Panc1 (cell line): ENCODE results near the gene METAP1. TPM values are rescaled to one million over a fixed set of nuclear protein-coding genes. Genes with fewer than 3 reads are reported as not detected.

Experiments used
- ATAC-seq: fragments of 200-7000 bp; cut with Tn5 transposase; 2 replicates; pipeline ENCODE4 v1.9.1; 2020; ENCODE audit warnings: mild to moderate bottlenecking, moderate library complexity
- BruUV-seq: library from RNA; stranded (reverse); fragments of 400-500 nt; replicated peaks from 2 replicates; lab custom pipeline; 2021; lab: Mats Ljungman, UMichigan
- CTCF ChIA-PET: fragments of 300-600 bp; sonication (Branson Sonifier 250); formaldehyde crosslinking; loops from one replicate; lab custom pipeline; 2022; ENCODE audit warnings: antibody characterized with exemption; lab: Charles Lee
- POLR2A ChIA-PET: fragments of 300-600 bp; sonication (Branson Sonifier 250); formaldehyde crosslinking; loops from one replicate; lab custom pipeline; 2022; ENCODE audit warnings: antibody characterized with exemption; lab: Charles Lee
- DNase-seq: peaks from one replicate; pipeline ENCODE4 v3.0.0-alpha.2; 2010; ENCODE audit warnings: low read depth, low spot score
- H3K27ac ChIP-seq: 2 replicates; pipeline ENCODE4 v1.5.1; 2011; ENCODE audit warnings: mild to moderate bottlenecking, low read length, inconsistent platforms
- H3K27me3 ChIP-seq: fragments of 200-500 bp; sonication (Bioruptor generic); 2 replicates; pipeline ENCODE4 v1.6.0; 2014; ENCODE audit warnings: low read length, inconsistent platforms; ENCODE audit not compliant: control insufficient read depth, insufficient read depth
- H3K36me3 ChIP-seq: fragments of 200-500 bp; sonication (Bioruptor generic); 2 replicates; pipeline ENCODE4 v1.5.1; 2014; ENCODE audit warnings: inconsistent platforms, mild to moderate bottlenecking, low read length, moderate library complexity; ENCODE audit not compliant: control insufficient read depth, insufficient read depth
- H3K4me1 ChIP-seq: 2 replicates; pipeline ENCODE4 v1.5.1; 2011; ENCODE audit warnings: inconsistent platforms, mild to moderate bottlenecking, low read length, moderate library complexity; ENCODE audit not compliant: control insufficient read depth, insufficient read depth
- H3K4me3 ChIP-seq, 2 experiments: 2 replicates each; pipeline ENCODE4 v1.5.1; 2011 to 2012; ENCODE audit warnings: low read depth in 2 of 2, low read length in 2 of 2, mild to moderate bottlenecking in 2 of 2, inconsistent platforms in 1 of 2, moderate library complexity in 1 of 2
- H3K9me3 ChIP-seq: fragments of 200-500 bp; sonication (Bioruptor generic); 2 replicates; pipeline ENCODE4 v1.5.1; 2014; ENCODE audit warnings: low read depth, mild to moderate bottlenecking, inconsistent platforms, low read length, moderate library complexity; ENCODE audit not compliant: control insufficient read depth, insufficient read depth
- POLR2AphosphoS5 ChIP-seq: IDR thresholded peaks from 2 replicates; pipeline ENCODE4 v1.6.1; 2012; ENCODE audit warnings: mild to moderate bottlenecking, low read depth, low read length, moderate library complexity
- REST ChIP-seq, 2 experiments: IDR thresholded peaks; 2 replicates each; pipeline ENCODE4 v1.6.1; 2011 to 2012; ENCODE audit warnings: low read depth in 2 of 2, control low read depth in 1 of 2, low read length in 1 of 2, mild to moderate bottlenecking in 1 of 2, moderate library complexity in 1 of 2; ENCODE audit not compliant: insufficient read depth in 1 of 2
- SIN3A ChIP-seq: IDR thresholded peaks from 2 replicates; pipeline ENCODE4 v1.6.1; 2012; ENCODE audit warnings: low read depth, mild to moderate bottlenecking, low read length, moderate library complexity, borderline replicate concordance; ENCODE audit not compliant: insufficient read depth
- TCF7L2 ChIP-seq: IDR thresholded peaks from 2 replicates; pipeline ENCODE4 v1.6.1; 2011; ENCODE audit warnings: mild to moderate bottlenecking, low read depth, low read length, inconsistent platforms
- in situ Hi-C: cut with HindIII; loops from 2 replicates; pipeline ENCODE4 v1.10.0; 2016; ENCODE audit warnings: low sequenced_read_pairs, low pct_unique_long_range_greater_than_20kb
- intact Hi-C: fragments of 100-400 bp; cut with micrococcal nuclease; formaldehyde crosslinking; loops from one replicate; pipeline ENCODE4 v1.10.0; 2022; ENCODE audit not compliant: unreplicated experiment
- total RNA-seq: library from RNA; stranded (reverse); gene quantifications from one replicate; pipeline ENCODE4 v1.2.1, GENCODE V29; 2021; ENCODE audit not compliant: unreplicated experiment
- TF ChIP-seq, protein P1 (sequence below): fragments of 450-650 bp; IDR thresholded peaks from 2 replicates; pipeline ENCODE4 v1.5.1; 2017; ENCODE audit warnings: mild to moderate bottlenecking

METAP1 gene
- total RNA-seq, 1 experiment from 2014 or later = 51.9 TPM

GRCh38 chr4:98996765-98997068 is 1.2 kb downstream of the METAP1 start:
- CTCF ChIA-PET = no interaction called here
- BruUV-seq = no TSS peak
- intact Hi-C loops = loop anchor here (5.0 kb wide), 1 partner anchor 61 kb away; no protein-coding TSS in a partner anchor

DNA sequence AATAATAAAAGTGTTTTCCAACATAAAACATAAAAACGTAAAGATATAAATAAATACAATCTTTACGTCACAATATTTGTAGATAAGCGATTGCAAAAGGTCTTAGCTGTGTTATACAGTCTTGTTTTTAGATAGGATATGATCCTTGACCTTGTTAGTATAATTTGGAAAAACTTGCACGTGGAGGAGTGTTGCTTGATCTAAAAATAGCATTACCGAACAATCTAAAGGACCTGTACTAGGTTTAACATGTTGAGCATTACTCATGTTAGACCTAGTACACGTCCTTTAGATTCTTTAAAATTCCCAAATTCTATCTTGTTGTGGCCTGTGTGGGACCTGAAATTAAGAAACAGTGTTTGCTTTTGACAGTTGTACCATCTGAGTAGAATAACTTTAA is 1.6 kb downstream of the METAP1 start:
- no peak for TF ChIP-seq SIN3A
- TF ChIP-seq REST (IDR thresholded peaks at IDR 0.05; ENCODE audit: insufficient read depth in 1 of 2, low read depth in 2 of 2, low read length in 1 of 2) = no peak
- TF ChIP-seq, protein P1, sequence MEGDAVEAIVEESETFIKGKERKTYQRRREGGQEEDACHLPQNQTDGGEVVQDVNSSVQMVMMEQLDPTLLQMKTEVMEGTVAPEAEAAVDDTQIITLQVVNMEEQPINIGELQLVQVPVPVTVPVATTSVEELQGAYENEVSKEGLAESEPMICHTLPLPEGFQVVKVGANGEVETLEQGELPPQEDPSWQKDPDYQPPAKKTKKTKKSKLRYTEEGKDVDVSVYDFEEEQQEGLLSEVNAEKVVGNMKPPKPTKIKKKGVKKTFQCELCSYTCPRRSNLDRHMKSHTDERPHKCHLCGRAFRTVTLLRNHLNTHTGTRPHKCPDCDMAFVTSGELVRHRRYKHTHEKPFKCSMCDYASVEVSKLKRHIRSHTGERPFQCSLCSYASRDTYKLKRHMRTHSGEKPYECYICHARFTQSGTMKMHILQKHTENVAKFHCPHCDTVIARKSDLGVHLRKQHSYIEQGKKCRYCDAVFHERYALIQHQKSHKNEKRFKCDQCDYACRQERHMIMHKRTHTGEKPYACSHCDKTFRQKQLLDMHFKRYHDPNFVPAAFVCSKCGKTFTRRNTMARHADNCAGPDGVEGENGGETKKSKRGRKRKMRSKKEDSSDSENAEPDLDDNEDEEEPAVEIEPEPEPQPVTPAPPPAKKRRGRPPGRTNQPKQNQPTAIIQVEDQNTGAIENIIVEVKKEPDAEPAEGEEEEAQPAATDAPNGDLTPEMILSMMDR = no peak
- no peak for TF ChIP-seq POLR2AphosphoS5
- no peak for TF ChIP-seq TCF7L2
- Histone ChIP-seq H3K9me3 (no peaks in the 10 kb centered on the region), H3K36me3 (peaks cover 2% of the 10 kb centered on the region; the same call in 1 of the 2 replicates), H3K27ac (0 out of 2 replicates have a peak overlapping the region, but pooled peaks have one; percentile 29), H3K4me1 (peaks cover 15% of the 10 kb centered on the region), H3K4me3 (peak overlapping the region in 1 of 2 experiments; percentile 81; a peak in 3 of 4 replicates), H3K27me3 (no peaks in the 10 kb centered on the region)
- CTCF ChIA-PET = no interaction called here
- intact Hi-C loops (loop anchor here (5.0 kb wide), 1 partner anchor 60 kb away; no protein-coding TSS in a partner anchor), in situ Hi-C loops (no loop called here)
- ATAC-seq (no peak), DNase-seq (no peak)
- POLR2A ChIA-PET = no interaction called here
- no TSS peak for BruUV-seq

More at GRCh38 chr4:98996765-98997068, 1.2 kb downstream of the METAP1 start:
- no peak for TF ChIP-seq POLR2AphosphoS5
- Histone ChIP-seq H3K4me3 (peak overlapping the region; percentile 73 to 81), H3K9me3 (no peaks in the 10 kb centered on the region), H3K27me3 (no peaks in the 10 kb centered on the region), H3K4me1 (peaks cover 12% of the 10 kb centered on the region), H3K36me3 (peaks cover 2% of the 10 kb centered on the region; the same call in 1 of the 2 replicates), H3K27ac (peak overlapping the region; percentile 65)
- DNase-seq (no peak), ATAC-seq (no peak)
- in situ Hi-C loops = no loop called here
- POLR2A ChIA-PET = interaction anchor here (0.6 kb wide), 1 partner anchor 806 kb away, joined by 3 read pairs; no protein-coding TSS in a partner anchor

- no TSS peak for BruUV-seq
- peaks cover 2% of the 10 kb centered on the region; the same call in 1 of the 2 replicates for H3K36me3 ChIP-seq
- H3K4me3 ChIP-seq = no peak overlapping the region
- POLR2A ChIA-PET = no interaction called here
- ATAC-seq (no peak), DNase-seq (no peak)
- H3K9me3 ChIP-seq = no peaks in the 10 kb centered on the region
- in situ Hi-C loops (no loop called here), intact Hi-C loops (loop anchor here (5.0 kb wide), 1 partner anchor 59 kb away; no protein-coding TSS in a partner anchor)
- no peaks in the 10 kb centered on the region for H3K27me3 ChIP-seq
- no peak for TF ChIP-seq TCF7L2
- no peak for TF ChIP-seq POLR2AphosphoS5
- TF ChIP-seq, protein P1 = no peak
- TF ChIP-seq SIN3A = no peak
- no peak for TF ChIP-seq REST (IDR thresholded peaks at IDR 0.05; ENCODE audit: insufficient read depth in 1 of 2, low read depth in 2 of 2, low read length in 1 of 2)
- CTCF ChIA-PET = interaction anchor here (0.7 kb wide), 1 partner anchor 57 kb away, joined by 8 read pairs; no protein-coding TSS in a partner anchor
- no peak overlapping the region for H3K27ac ChIP-seq
- peaks cover 23% of the 10 kb centered on the region for H3K4me1 ChIP-seq
Observed at GRCh38 chr4:98998551-98998950, 3.0 kb downstream of the METAP1 start.
